T-helper 2 cell treated with Interferon-gamma antibody and Interleukin-4, amounts not matched to agents 100 ng/mL and 5 ng/mL, for 36 hours (primary cell): Measurements from ENCODE around the gene CHCHD6. TPM values are rescaled to one million over a fixed set of nuclear protein-coding genes. Genes with fewer than 3 reads are reported as not detected.

Source experiments
- intact Hi-C: fragments of 100-400 bp; cut with micrococcal nuclease; formaldehyde crosslinking; loops from one replicate; pipeline ENCODE4 v1.15.1; 2023
- total RNA-seq: library from RNA; stranded (reverse); gene quantifications from 2 replicates; pipeline ENCODE4 v1.2.3, GENCODE V29; 2022

Gene CHCHD6
- total RNA-seq, 1 donor from 2014 or later: 7.0 TPM

GRCh38 chr3:126916546-126916945 lies 212.5 kb downstream of the CHCHD6 start:
- intact Hi-C loops: no loop called here

GRCh38 chr3:126917232-126917804 lies 213.3 kb downstream of the CHCHD6 start:
- intact Hi-C loops: no loop called here

GRCh38 chr3:126918355-126918821 lies 214.3 kb downstream of the CHCHD6 start:
- intact Hi-C loops: no loop called here

- intact Hi-C loops: no loop called here
These were observed 217.2 kb downstream of the CHCHD6 start for GRCh38 chr3:126921085-126921824.

GRCh38 chr3:126922466-126922865 lies 218.4 kb downstream of the CHCHD6 start:
- intact Hi-C loops: no loop called here

- intact Hi-C loops: no loop called here
These were observed 219.4 kb downstream of the CHCHD6 start for GRCh38 chr3:126923423-126923822.

GRCh38 chr3:126923895-126924294 lies 219.9 kb downstream of the CHCHD6 start:
- intact Hi-C loops: no loop called here

GRCh38 chr3:126924458-126924857 lies 220.4 kb downstream of the CHCHD6 start:
- intact Hi-C loops: no loop called here

- intact Hi-C loops: no loop called here
These were observed 221.6 kb downstream of the CHCHD6 start for GRCh38 chr3:126925411-126926171.

GRCh38 chr3:126926684-126927400 lies 222.8 kb downstream of the CHCHD6 start:
- intact Hi-C loops: no loop called here

- intact Hi-C loops: no loop called here
These were observed 223.3 kb downstream of the CHCHD6 start for GRCh38 chr3:126927401-126927750.

- intact Hi-C loops: no loop called here
These were observed 223.8 kb downstream of the CHCHD6 start for GRCh38 chr3:126927846-126928245.

- intact Hi-C loops: no loop called here
These were observed 225.0 kb downstream of the CHCHD6 start for GRCh38 chr3:126928921-126929474.

- intact Hi-C loops: no loop called here
These were observed 227.0 kb downstream of the CHCHD6 start for GRCh38 chr3:126930936-126931600.

- intact Hi-C loops: no loop called here
These were observed 227.8 kb downstream of the CHCHD6 start for GRCh38 chr3:126931806-126932187.

GRCh38 chr3:126932188-126932931 lies 228.3 kb downstream of the CHCHD6 start:
- intact Hi-C loops: no loop called here

- intact Hi-C loops: no loop called here
These were observed 230.0 kb downstream of the CHCHD6 start for GRCh38 chr3:126934031-126934531.

GRCh38 chr3:126934991-126935390 lies 231.0 kb downstream of the CHCHD6 start:
- intact Hi-C loops: no loop called here

- intact Hi-C loops: no loop called here
These were observed 231.9 kb downstream of the CHCHD6 start for GRCh38 chr3:126935756-126936509.
